Activated T-cell treated with anti-CD3 and anti-CD28 coated beads for 1 hour (primary cell): ENCODE measurements around the gene NSD1.
"Not testable (repeated sequence)": the region's sequence is repeated elsewhere in the genome, so short reads cannot be mapped to it uniquely, and the experiment has no call there.

Experiments used
- DNase-seq: peaks from one replicate; pipeline ENCODE4 v3.0.0-alpha.2; 2020; ENCODE audit warnings: low read depth

The NSD1 gene

GRCh38 chr5:177290816-177291596 lies 157.4 kb downstream of the NSD1 start:
- no peak for DNase-seq

GRCh38 chr5:177291735-177292134 lies 158.2 kb downstream of the NSD1 start:
- no peak for DNase-seq

GRCh38 chr5:177293819-177294581 lies 160.4 kb downstream of the NSD1 start:
- DNase-seq, result no peak

GRCh38 chr5:177294632-177295031 lies 161.1 kb downstream of the NSD1 start:
- no peak for DNase-seq

GRCh38 chr5:177295924-177296323 lies 162.4 kb downstream of the NSD1 start:
- no peak for DNase-seq

GRCh38 chr5:177296581-177296980 lies 163.0 kb downstream of the NSD1 start:
- DNase-seq, result no peak

- DNase-seq, result no peak
Observed at GRCh38 chr5:177297922-177298321, 164.3 kb downstream of the NSD1 start.

GRCh38 chr5:177299697-177300096 lies 166.1 kb downstream of the NSD1 start:
- no peak for DNase-seq

- DNase-seq, result peak; percentile 52
Observed at GRCh38 chr5:177300236-177300880, 166.8 kb downstream of the NSD1 start.

- no peak for DNase-seq
Observed at GRCh38 chr5:177300951-177301350, 167.4 kb downstream of the NSD1 start.

GRCh38 chr5:177301503-177302165 lies 168.1 kb downstream of the NSD1 start:
- no peak for DNase-seq

- DNase-seq, result no peak
Observed at GRCh38 chr5:177302354-177303110, 169.0 kb downstream of the NSD1 start.

GRCh38 chr5:177303121-177303924 lies 169.8 kb downstream of the NSD1 start, which contains the start of the genes PRELID1 and RAB24:
Gene PRELID1 (plus strand): TSS chr5:177303799. CDS start chr5:177303986, 187 bp downstream.
Gene RAB24 (minus strand): TSS chr5:177303719. CDS start chr5:177303288, 431 bp downstream.
- DNase-seq, result peak; percentile 83

- DNase-seq, result no peak
Observed at GRCh38 chr5:177303925-177304391, 170.4 kb downstream of the NSD1 start.

- no peak for DNase-seq
Observed at GRCh38 chr5:177304392-177305119, 171.0 kb downstream of the NSD1 start.

- DNase-seq, result not testable (repeated sequence)
Observed at GRCh38 chr5:177306103-177306640, 172.6 kb downstream of the NSD1 start.

GRCh38 chr5:177306674-177307543 lies 173.3 kb downstream of the NSD1 start:
- no peak for DNase-seq
